Loucy (cell line): ENCODE measurements around the gene SLC30A9.

Experiments used
- CTCF ChIP-seq: fragments of 200-600 bp; sonication (generic); conservative IDR thresholded peaks from 2 replicates; pipeline ENCODE4 v1.5.1; 2014; ENCODE audit warnings: mild to moderate bottlenecking, antibody characterized with exemption, low read length
- EZH2phosphoT487 ChIP-seq: fragments of 200-600 bp; IDR thresholded peaks from 2 replicates; pipeline ENCODE4 v1.6.1; 2018; ENCODE audit warnings: antibody characterized with exemption, mild to moderate bottlenecking, moderate library complexity, borderline replicate concordance

GRCh38 chr4:42066402-42066801 is 76.1 kb downstream of the SLC30A9 start:
- TF ChIP-seq CTCF = no peak
- TF ChIP-seq EZH2phosphoT487 = no peak
